GM06990 (cell line): ENCODE data around the gene MS4A15.

Experiments used
- DNase-seq: peaks from one replicate; pipeline ENCODE4 v3.0.0-alpha.2; 2011; ENCODE audit not compliant: insufficient read length; ENCODE audit errors: extremely low read depth
- H3K27me3 ChIP-seq: replicated peaks from 2 replicates; pipeline ENCODE4 v1.6.0; 2011; ENCODE audit warnings: low read length; ENCODE audit not compliant: control insufficient read depth, insufficient read depth
- H3K36me3 ChIP-seq: 2 replicates; pipeline ENCODE4 v1.5.1; 2011; ENCODE audit warnings: low read length; ENCODE audit not compliant: control insufficient read depth, insufficient read depth
- H3K4me3 ChIP-seq: replicated peaks from 2 replicates; pipeline ENCODE4 v1.5.1; 2011; ENCODE audit warnings: low read depth, mild to moderate bottlenecking, control low read depth, low read length
- TF ChIP-seq, protein P1 (sequence below): IDR thresholded peaks from 2 replicates; pipeline ENCODE4 v1.5.1; 2011; ENCODE audit warnings: low read length, control low read depth, mild to moderate bottlenecking, inconsistent platforms; ENCODE audit not compliant: insufficient read depth, poor library complexity, severe bottlenecking

Gene MS4A15

GRCh38 chr11:60783911-60784310 lies 27.2 kb downstream of the MS4A15 start:
- no peaks in the 10 kb centered on the region for H3K27me3 ChIP-seq

DNA sequence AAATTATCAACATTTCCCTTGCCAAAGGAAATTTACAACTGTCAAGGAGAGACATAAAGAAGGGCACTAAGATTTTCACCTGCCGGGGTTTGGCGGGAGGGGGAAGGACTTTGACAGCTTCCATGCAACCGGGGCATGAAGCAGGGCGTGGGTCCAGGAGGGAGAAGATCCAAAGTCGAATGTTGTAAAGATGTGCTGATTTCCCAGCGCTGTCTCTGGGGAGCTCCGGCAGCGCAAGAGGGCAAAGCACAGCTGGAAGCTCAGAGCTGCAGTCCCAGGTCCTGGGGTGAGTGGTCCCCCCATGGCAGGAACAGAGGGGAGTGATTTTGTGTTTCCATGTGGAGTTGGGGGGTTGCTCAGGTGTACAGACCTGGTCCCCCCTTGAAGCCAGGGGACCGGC lies 28.5 kb downstream of the MS4A15 start, which contains the start of gene MS4A10:
Gene MS4A10 (plus strand): TSS at position 198 of the 400 bp plus-strand sequence. CDS start 5,003 bp downstream, outside the sequence.
- no peak for DNase-seq
- Histone ChIP-seq H3K36me3 (no peaks in the 10 kb centered on the region), H3K4me3 (no peak within 1 kb of the TSS), H3K27me3 (no peaks in the 10 kb centered on the region)
- TF ChIP-seq, protein P1, sequence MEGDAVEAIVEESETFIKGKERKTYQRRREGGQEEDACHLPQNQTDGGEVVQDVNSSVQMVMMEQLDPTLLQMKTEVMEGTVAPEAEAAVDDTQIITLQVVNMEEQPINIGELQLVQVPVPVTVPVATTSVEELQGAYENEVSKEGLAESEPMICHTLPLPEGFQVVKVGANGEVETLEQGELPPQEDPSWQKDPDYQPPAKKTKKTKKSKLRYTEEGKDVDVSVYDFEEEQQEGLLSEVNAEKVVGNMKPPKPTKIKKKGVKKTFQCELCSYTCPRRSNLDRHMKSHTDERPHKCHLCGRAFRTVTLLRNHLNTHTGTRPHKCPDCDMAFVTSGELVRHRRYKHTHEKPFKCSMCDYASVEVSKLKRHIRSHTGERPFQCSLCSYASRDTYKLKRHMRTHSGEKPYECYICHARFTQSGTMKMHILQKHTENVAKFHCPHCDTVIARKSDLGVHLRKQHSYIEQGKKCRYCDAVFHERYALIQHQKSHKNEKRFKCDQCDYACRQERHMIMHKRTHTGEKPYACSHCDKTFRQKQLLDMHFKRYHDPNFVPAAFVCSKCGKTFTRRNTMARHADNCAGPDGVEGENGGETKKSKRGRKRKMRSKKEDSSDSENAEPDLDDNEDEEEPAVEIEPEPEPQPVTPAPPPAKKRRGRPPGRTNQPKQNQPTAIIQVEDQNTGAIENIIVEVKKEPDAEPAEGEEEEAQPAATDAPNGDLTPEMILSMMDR, result no peak

More at GRCh38 chr11:60783911-60784310, 27.2 kb downstream of the MS4A15 start:
- TF ChIP-seq, protein P1, result no peak
- Histone ChIP-seq H3K36me3 (no peaks in the 10 kb centered on the region), H3K4me3 (no peak overlapping the region)
- no peak for DNase-seq

DNA sequence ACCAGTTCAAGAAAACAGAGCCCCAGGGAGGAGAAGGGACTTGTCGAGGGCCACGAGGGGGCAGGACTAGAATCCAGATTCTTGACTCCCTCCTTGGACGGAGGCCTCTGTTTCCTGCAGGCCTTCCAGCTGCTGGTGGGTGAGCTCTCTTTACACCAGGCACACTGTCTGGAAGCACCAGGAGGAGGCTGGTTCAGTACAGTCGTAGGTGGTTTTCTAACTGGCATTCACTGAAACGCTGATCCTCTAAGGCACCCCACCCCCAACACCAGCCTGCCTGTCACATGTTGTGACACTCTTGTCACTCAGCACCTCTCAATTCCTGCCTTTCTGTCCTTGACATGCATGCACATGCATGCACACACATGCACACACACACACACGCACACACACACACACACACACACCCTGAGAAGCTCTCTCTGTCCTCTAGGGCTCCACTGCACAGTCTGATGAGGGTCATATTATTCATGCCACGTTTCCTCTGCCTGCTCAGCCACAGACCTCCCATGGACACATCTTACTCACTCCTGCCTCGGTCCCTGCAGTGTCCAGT lies 29.2 kb downstream of the MS4A15 start:
- H3K36me3 ChIP-seq, result no peaks in the 10 kb centered on the region
- TF ChIP-seq, protein P1, result no peak
- H3K27me3 ChIP-seq, result no peaks in the 10 kb centered on the region
- H3K4me3 ChIP-seq, result no peak overlapping the region
- no peak for DNase-seq

DNA sequence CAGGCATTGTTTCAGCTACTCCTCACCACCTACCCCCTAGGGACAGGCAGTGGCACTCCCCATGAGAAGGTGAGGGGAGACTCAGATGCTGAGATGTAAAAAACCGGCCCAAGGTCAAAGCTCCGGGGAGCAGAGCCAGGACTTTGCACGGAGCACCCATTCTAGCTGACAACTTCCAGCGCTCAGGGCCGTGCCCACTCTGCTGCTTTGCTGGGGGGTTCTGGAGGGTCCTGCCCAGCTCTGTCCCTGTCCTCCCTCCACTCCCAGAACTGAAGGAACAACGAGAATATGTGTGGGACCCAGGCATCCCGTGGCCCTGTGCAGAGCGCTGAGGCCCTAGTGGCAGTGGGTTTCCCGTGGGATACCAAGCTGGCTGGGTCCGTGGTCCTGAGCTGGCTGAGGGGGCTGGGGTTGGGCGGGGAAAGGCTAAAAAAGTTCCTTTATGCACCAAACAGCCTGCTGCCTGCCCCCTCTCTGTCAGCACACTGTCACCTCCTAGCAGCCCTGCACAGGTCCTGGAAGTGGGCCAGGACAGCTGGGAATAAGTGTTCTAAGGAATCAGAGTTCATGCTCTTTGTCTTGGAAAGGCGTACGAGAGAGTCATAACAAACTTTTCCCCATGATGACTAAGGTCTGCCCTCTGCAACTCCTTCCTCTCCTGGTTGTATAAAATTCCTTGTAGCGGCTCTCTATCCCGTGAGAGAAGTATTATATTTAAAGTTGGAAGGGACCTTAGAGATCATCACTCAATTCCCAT lies 30.3 kb downstream of the MS4A15 start:
- DNase-seq, result no peak
- TF ChIP-seq, protein P1, result no peak

DNA sequence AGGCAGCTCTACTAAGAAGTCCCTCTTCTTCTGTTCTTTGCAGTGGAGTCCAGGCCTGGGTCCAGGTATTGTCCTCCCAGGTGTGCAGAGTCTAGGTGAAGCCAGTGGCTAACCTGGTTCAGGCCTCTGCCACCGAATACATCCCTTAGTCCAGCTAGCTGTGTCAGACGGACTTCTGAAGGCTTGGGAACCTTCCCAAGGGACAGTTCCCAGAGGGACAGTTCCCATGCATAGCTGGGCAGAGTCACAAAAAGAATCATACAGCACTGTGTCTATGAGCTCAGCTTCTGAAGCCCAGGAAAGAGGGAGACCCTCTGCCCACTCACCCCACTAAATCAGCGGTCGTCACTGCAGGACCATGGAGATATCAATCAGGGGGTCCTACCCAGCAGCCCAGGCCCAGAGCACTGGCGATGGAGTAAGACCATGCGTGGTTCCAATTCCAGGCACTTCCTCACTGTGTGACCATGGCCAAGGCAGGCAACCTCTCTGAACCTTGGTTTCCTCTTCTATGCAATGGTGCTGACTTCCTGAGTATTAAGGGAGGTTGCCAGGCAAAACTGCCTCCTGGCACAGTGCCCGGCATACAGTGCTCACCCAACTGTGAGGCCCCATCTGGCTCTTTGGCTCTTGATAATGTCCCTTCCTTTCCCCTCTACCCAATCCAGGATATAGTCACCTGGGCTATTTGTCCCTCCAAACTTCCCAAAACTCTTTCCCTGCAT lies 31.9 kb downstream of the MS4A15 start:
- no peak for DNase-seq
- Histone ChIP-seq H3K36me3 (no peaks in the 10 kb centered on the region), H3K4me3 (no peak overlapping the region), H3K27me3 (no peaks in the 10 kb centered on the region)
- TF ChIP-seq, protein P1, result no peak

More for the DNA sequence above, 30.3 kb downstream of the MS4A15 start:
- H3K4me3 ChIP-seq, result no peak overlapping the region
- H3K36me3 ChIP-seq, result no peaks in the 10 kb centered on the region
- no peaks in the 10 kb centered on the region for H3K27me3 ChIP-seq
